HepG2 (cell line): ENCODE results near the gene PCDHA9. TPM values are rescaled to one million over a fixed set of nuclear protein-coding genes. Genes with fewer than 3 reads are reported as not detected.
"Not testable (repeated sequence)": the region's sequence is repeated elsewhere in the genome, so short reads cannot be mapped to it uniquely, and the experiment has no call there.

ENCODE experiments used
- ATAC-seq: fragments of 200-7000 bp; cut with Tn5 transposase; 3 replicates; pipeline ENCODE4 v1.9.1; 2020; ENCODE audit warnings: mild to moderate bottlenecking, moderate library complexity
- Bru-seq: library from RNA; stranded (reverse); fragments of 400-500 nt; gene quantifications from one replicate; lab custom pipeline; 2021; lab: Mats Ljungman, UMichigan
- BruChase-seq, 2 experiments: library from RNA; stranded (reverse); fragments of 400-500 nt; gene quantifications; one replicate each; lab custom pipeline; 2021; lab: Mats Ljungman, UMichigan
- BruUV-seq: library from RNA; stranded (reverse); fragments of 400-500 nt; replicated peaks from 2 replicates; lab custom pipeline; 2021; lab: Mats Ljungman, UMichigan
- CTCF ChIA-PET: fragments of 300-600 bp; formaldehyde crosslinking; extraction: SDS; loops from one replicate; lab custom pipeline; 2021; ENCODE audit warnings: low total read pairs, inconsistent platforms, low intra/inter-chr PET ratio; lab: Yijun Ruan, JAX
- POLR2A ChIA-PET: fragments of 350-600 bp; sonication (Branson Sonifier 250); formaldehyde crosslinking; loops from one replicate; lab custom pipeline; 2020; ENCODE audit warnings: antibody characterized with exemption, inconsistent platforms; lab: Yijun Ruan, JAX
- DNase-seq: peaks from one replicate; pipeline ENCODE4 v3.0.0-alpha.2; 2015; ENCODE audit warnings: low spot score
- FAIRE-seq: peaks from 3 replicates; lab custom pipeline; 2011; peaks lifted over from hg19 to GRCh38; lab: Jason Lieb, UNC
- H2AFZ ChIP-seq: one replicate; pipeline ENCODE4 v1.6.1; 2011; ENCODE audit warnings: low read length, inconsistent platforms
- H3K27ac ChIP-seq: fragments of 300-600 bp; 3 replicates; pipeline ENCODE4 v1.8.0; 2011; ENCODE audit warnings: mixed run types, mild to moderate bottlenecking, mixed read lengths, low read length, inconsistent platforms; ENCODE audit not compliant: insufficient read depth; ENCODE audit errors: extremely low read length
- H3K27me3 ChIP-seq, 2 experiments: fragments of 200-600 bp in 1 of 2; 2 replicates in 1 of 2; 3 replicates in 1 of 2; pipeline versions ENCODE4 v1.6.0 to v1.8.0; 2011; ENCODE audit warnings: low read length in 2 of 2, mild to moderate bottlenecking in 2 of 2, moderate library complexity in 2 of 2, inconsistent platforms in 1 of 2; ENCODE audit not compliant: insufficient read depth in 2 of 2, control insufficient read depth in 1 of 2
- H3K36me3 ChIP-seq, 2 experiments: fragments of 200-600 bp in 1 of 2; replicated peaks in 1 of 2; 2 replicates in 1 of 2; 3 replicates in 1 of 2; pipeline versions ENCODE4 v1.5.1 to v1.8.0; 2011; ENCODE audit warnings: low read length in 2 of 2, inconsistent platforms in 1 of 2; ENCODE audit not compliant: insufficient read depth in 2 of 2, control insufficient read depth in 1 of 2
- H3K4me1 ChIP-seq: 2 replicates; pipeline ENCODE4 v1.5.1; 2012; ENCODE audit warnings: low read length, inconsistent platforms; ENCODE audit not compliant: insufficient read depth
- H3K4me2 ChIP-seq: 2 replicates; pipeline ENCODE4 v1.6.0; 2011; ENCODE audit warnings: low read depth, low read length, inconsistent platforms
- H3K4me3 ChIP-seq, 3 experiments: fragments of 200-600 bp in 1 of 3; sonication (generic), shearing (Covaris generic) in 1 of 3; replicated peaks in 1 of 3; 2 replicates each; pipeline ENCODE4 v1.5.1; 2011 to 2016; ENCODE audit warnings: low read length in 3 of 3, inconsistent platforms in 2 of 3, low read depth in 2 of 3, mild to moderate bottlenecking in 2 of 3, control low read depth in 1 of 3, mixed read lengths in 1 of 3; ENCODE audit not compliant: insufficient read depth in 1 of 3
- H3K79me2 ChIP-seq: one replicate; pipeline ENCODE4 v1.6.1; 2011; ENCODE audit warnings: low read length, inconsistent platforms; ENCODE audit not compliant: insufficient read depth
- H3K9ac ChIP-seq: 2 replicates; pipeline ENCODE4 v1.6.0; 2011; ENCODE audit warnings: mild to moderate bottlenecking, low read depth, low read length, inconsistent platforms; ENCODE audit not compliant: insufficient read depth
- H3K9me3 ChIP-seq: 2 replicates; pipeline ENCODE4 v1.5.1; 2012; ENCODE audit warnings: mild to moderate bottlenecking, low read length
- H4K20me1 ChIP-seq: 2 replicates; pipeline ENCODE4 v1.6.0; 2011; ENCODE audit warnings: inconsistent platforms, mild to moderate bottlenecking, low read length, moderate library complexity; ENCODE audit not compliant: insufficient read depth
- WGBS: methylation state at CpG from one replicate; pipeline ENCODE4 v1.1.6; 2017; ENCODE audit warnings: low lambda C conversion rate; 5-methylcytosine and 5-hydroxymethylcytosine counted together
- in situ Hi-C: cut with HindIII; loops from 2 replicates; pipeline ENCODE4 v1.10.0; 2017; ENCODE audit warnings: low pct_unique_long_range_greater_than_20kb; ENCODE audit not compliant: extremely low pct_ligation_motif_present
- intact Hi-C: fragments of 100-400 bp; cut with micrococcal nuclease; formaldehyde crosslinking; loops from one replicate; pipeline ENCODE4 v1.10.0; 2022; ENCODE audit not compliant: unreplicated experiment
- long read RNA-seq, 2 experiments: library from RNA in 1 of 2; library from polyadenylated mRNA in 1 of 2; stranded (forward) in 1 of 2; unstranded in 1 of 2; transcript quantifications; one replicate each; pipeline ENCODE4 v2.0.0, GENCODE V29; 2019 to 2022
- polyA minus RNA-seq, 3 experiments: library from RNA; depleted of rRNA, polyadenylated mRNA; stranded (reverse); fragments of >200 nt; gene quantifications; 2 replicates each; pipeline ENCODE4 v1.2.3, GENCODE V29; 2011; ENCODE audit warnings: low replicate concordance in 1 of 3
- polyA plus RNA-seq, 8 experiments: library from polyadenylated mRNA; depleted of rRNA in 3 of 8; stranded (reverse) in 7 of 8; unstranded in 1 of 8; fragments of >200 nt; fragmentation: Illumina TruSeq in 4 of 8; extraction: Trizol in 4 of 8; gene quantifications; 2 replicates each; pipeline versions ENCODE4 v1.2.1 to v1.2.3, GENCODE V29; 2011 to 2016; ENCODE audit warnings: low read depth in 4 of 8, missing spikeins in 1 of 8, mixed read lengths in 1 of 8; ENCODE audit not compliant: insufficient read depth in 1 of 8
- total RNA-seq, 5 experiments: library from RNA; depleted of rRNA; stranded (reverse); fragments of >200 nt; fragmentation: Illumina TruSeq; extraction: Trizol; gene quantifications; 2 replicates each; pipeline ENCODE4 v1.2.3, GENCODE V29; 2016; ENCODE audit warnings: low read depth in 1 of 5
- TF ChIP-seq, protein P1 (sequence below): sonication (generic); formaldehyde crosslinking; IDR thresholded peaks from 2 replicates; pipeline ENCODE4 v1.4.0; 2020; ENCODE audit warnings: missing genetic modification reagents

PCDHA9 gene, protein sequence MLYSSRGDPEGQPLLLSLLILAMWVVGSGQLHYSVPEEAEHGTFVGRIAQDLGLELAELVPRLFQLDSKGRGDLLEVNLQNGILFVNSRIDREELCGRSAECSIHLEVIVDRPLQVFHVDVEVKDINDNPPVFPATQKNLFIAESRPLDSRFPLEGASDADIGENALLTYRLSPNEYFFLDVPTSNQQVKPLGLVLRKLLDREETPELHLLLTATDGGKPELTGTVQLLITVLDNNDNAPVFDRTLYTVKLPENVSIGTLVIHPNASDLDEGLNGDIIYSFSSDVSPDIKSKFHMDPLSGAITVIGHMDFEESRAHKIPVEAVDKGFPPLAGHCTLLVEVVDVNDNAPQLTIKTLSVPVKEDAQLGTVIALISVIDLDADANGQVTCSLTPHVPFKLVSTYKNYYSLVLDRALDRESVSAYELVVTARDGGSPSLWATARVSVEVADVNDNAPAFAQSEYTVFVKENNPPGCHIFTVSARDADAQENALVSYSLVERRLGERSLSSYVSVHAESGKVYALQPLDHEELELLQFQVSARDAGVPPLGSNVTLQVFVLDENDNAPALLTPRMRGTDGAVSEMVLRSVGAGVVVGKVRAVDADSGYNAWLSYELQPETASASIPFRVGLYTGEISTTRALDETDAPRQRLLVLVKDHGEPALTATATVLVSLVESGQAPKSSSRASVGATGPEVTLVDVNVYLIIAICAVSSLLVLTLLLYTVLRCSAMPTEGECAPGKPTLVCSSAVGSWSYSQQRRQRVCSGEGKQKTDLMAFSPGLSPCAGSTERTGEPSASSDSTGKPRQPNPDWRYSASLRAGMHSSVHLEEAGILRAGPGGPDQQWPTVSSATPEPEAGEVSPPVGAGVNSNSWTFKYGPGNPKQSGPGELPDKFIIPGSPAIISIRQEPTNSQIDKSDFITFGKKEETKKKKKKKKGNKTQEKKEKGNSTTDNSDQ
- total RNA-seq (2016; rRNA removed; fragmentation: Illumina TruSeq; extraction: Trizol) (0.03 TPM in 1 of 2 replicates, not detected in the other), polyA plus RNA-seq (2011; rRNA removed) (0.03 and 0.04 TPM in 2 replicates), polyA minus RNA-seq (2011; rRNA and poly(A)+ RNA removed; ENCODE audit: low replicate concordance) (0.02 and 0.16 TPM in 2 replicates), Bru-seq, nascent RNA (percentile 16 among the genes with signal in this experiment), BruChase-seq, experiment 1, labeled RNA remaining after a 6-hour chase (percentile 22 among the genes with signal in this experiment), BruChase-seq, experiment 2, labeled RNA remaining after a 2-hour chase (percentile 30 among the genes with signal in this experiment)
- under 0.01 TPM in 1 of 2 replicates, not detected in the other for total RNA-seq (2016; cell fraction: cytosol; rRNA removed; fragmentation: Illumina TruSeq; extraction: Trizol; ENCODE audit: low read depth)
- total RNA-seq (2016; cell fraction: insoluble cytoplasmic fraction; rRNA removed; fragmentation: Illumina TruSeq; extraction: Trizol): 0.04 TPM in 1 of 2 replicates, not detected in the other
- total RNA-seq (2016; cell fraction: membrane; rRNA removed; fragmentation: Illumina TruSeq; extraction: Trizol): not detected in 2 replicates
- total RNA-seq (2016; cell fraction: nucleus; rRNA removed; fragmentation: Illumina TruSeq; extraction: Trizol): 0.09 and 0.28 TPM in 2 replicates
- 0.01 TPM in 1 of 2 replicates, not detected in the other for polyA plus RNA-seq (2011; cell fraction: cytosol; rRNA removed)
- 0.03 and 0.05 TPM in 2 replicates for polyA plus RNA-seq (2011; cell fraction: nucleus; rRNA removed)
- not detected in 2 replicates for polyA plus RNA-seq (2012)
- polyA plus RNA-seq (2016; cell fraction: cytosol; fragmentation: Illumina TruSeq; extraction: Trizol; ENCODE audit: low read depth): not detected in 2 replicates
- polyA plus RNA-seq (2016; cell fraction: insoluble cytoplasmic fraction; fragmentation: Illumina TruSeq; extraction: Trizol; ENCODE audit: low read depth): not detected in 2 replicates
- polyA plus RNA-seq (2016; cell fraction: membrane; fragmentation: Illumina TruSeq; extraction: Trizol; ENCODE audit: low read depth): not detected in 2 replicates
- polyA plus RNA-seq (2016; cell fraction: nucleus; fragmentation: Illumina TruSeq; extraction: Trizol; ENCODE audit: insufficient read depth, low read depth): 0.16 TPM in 1 of 2 replicates, not detected in the other
- 0.09 TPM in 1 of 2 replicates, not detected in the other for polyA minus RNA-seq (2011; cell fraction: cytosol; rRNA and poly(A)+ RNA removed)
- 0.52 and 0.62 TPM in 2 replicates for polyA minus RNA-seq (2011; cell fraction: nucleus; rRNA and poly(A)+ RNA removed)
- long read RNA-seq, experiment 1: 0 reads
- long read RNA-seq, experiment 2: 0 reads

GRCh38 chr5:140848139-140849102 is at the start of gene PCDHA9:
PCDHA9 (plus strand) TSS chr5:140848382; CDS start chr5:140848496, 114 bp downstream.
- in situ Hi-C loops, H3K4me2 ChIP-seq, H3K4me1 ChIP-seq, BruUV-seq, FAIRE-seq, H3K27me3 ChIP-seq, intact Hi-C loops, H3K4me3 ChIP-seq, POLR2A ChIA-PET, H3K79me2 ChIP-seq, DNase-seq, H2AFZ ChIP-seq, H3K9ac ChIP-seq, CTCF ChIA-PET, H3K36me3 ChIP-seq, H3K27ac ChIP-seq, H3K9me3 ChIP-seq, H4K20me1 ChIP-seq: not testable (repeated sequence)
- WGBS: 73% methylated on average over 40 of the region's 48 CpGs
- ATAC-seq: peak; percentile 57; the same call in 2 of the 3 replicates
- TF ChIP-seq, protein P1, sequence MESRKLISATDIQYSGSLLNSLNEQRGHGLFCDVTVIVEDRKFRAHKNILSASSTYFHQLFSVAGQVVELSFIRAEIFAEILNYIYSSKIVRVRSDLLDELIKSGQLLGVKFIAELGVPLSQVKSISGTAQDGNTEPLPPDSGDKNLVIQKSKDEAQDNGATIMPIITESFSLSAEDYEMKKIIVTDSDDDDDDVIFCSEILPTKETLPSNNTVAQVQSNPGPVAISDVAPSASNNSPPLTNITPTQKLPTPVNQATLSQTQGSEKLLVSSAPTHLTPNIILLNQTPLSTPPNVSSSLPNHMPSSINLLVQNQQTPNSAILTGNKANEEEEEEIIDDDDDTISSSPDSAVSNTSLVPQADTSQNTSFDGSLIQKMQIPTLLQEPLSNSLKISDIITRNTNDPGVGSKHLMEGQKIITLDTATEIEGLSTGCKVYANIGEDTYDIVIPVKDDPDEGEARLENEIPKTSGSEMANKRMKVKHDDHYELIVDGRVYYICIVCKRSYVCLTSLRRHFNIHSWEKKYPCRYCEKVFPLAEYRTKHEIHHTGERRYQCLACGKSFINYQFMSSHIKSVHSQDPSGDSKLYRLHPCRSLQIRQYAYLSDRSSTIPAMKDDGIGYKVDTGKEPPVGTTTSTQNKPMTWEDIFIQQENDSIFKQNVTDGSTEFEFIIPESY: 0 out of 2 replicates have a peak, but pooled peaks have one; percentile 33
